HCT116 (cell line): ENCODE results near the gene TNFRSF12A. TPM values are rescaled to one million over a fixed set of nuclear protein-coding genes. Genes with fewer than 3 reads are reported as not detected.

Experiments
- ATAC-seq: fragments of 200-7000 bp; cut with Tn5 transposase; 2 replicates; pipeline ENCODE4 v1.9.1; 2020; ENCODE audit warnings: mild to moderate bottlenecking, moderate library complexity
- BruUV-seq: library from RNA; stranded (reverse); fragments of 400-500 nt; replicated peaks from 2 replicates; lab custom pipeline; 2021; lab: Mats Ljungman, UMichigan
- CTCF ChIA-PET: fragments of 300-600 bp; sonication (Branson Sonifier 250); formaldehyde crosslinking; loops from one replicate; lab custom pipeline; 2021; ENCODE audit warnings: antibody characterized with exemption; lab: Charles Lee
- POLR2A ChIA-PET: fragments of 300-600, 350-600 bp; sonication (Branson Sonifier 250); formaldehyde crosslinking; loops from one replicate; lab custom pipeline; 2021; ENCODE audit warnings: antibody characterized with exemption; lab: Charles Lee
- RAD21 ChIA-PET, 2 experiments: fragments of 300-600 bp; sonication (Branson Sonifier 250); formaldehyde crosslinking; loops; one replicate each; lab custom pipeline; 2023; ENCODE audit warnings: low total read pairs in 2 of 2; ENCODE audit not compliant: uncharacterized antibody in 2 of 2, unreplicated experiment in 2 of 2, low non-redundant PET in 1 of 2; lab: Charles Lee
- DNase-seq: peaks from one replicate; pipeline ENCODE4 v3.0.0-alpha.2; 2010; ENCODE audit warnings: low read depth, low spot score
- H2AFZ ChIP-seq: fragments of 200-600 bp; shearing (Covaris generic), sonication (generic); 2 replicates; pipeline ENCODE4 v1.6.1; 2017; ENCODE audit warnings: low read depth, mixed run types, mixed read lengths, antibody characterized with exemption, low read length; ENCODE audit not compliant: poor library complexity, severe bottlenecking
- H3K27ac ChIP-seq: 2 replicates; pipeline ENCODE4 v1.5.1; 2012; ENCODE audit warnings: low read depth, low read length
- H3K27me3 ChIP-seq: fragments of 200-600 bp; sonication (generic); 2 replicates; pipeline ENCODE4 v1.6.1; 2016; ENCODE audit warnings: mixed run types, low read length, mixed read lengths; ENCODE audit not compliant: insufficient read depth
- H3K36me3 ChIP-seq, 2 experiments: fragments of 200-500 bp in 1 of 2; fragments of 200-600 bp in 1 of 2; sonication (Bioruptor generic) in 1 of 2; sonication (generic) in 1 of 2; 2 replicates each; pipeline versions ENCODE4 v1.5.1 to v1.6.1; 2014 to 2016; ENCODE audit warnings: low read length in 2 of 2, inconsistent platforms in 1 of 2, mixed read lengths in 1 of 2, mixed run types in 1 of 2; ENCODE audit not compliant: insufficient read depth in 2 of 2, control insufficient read depth in 1 of 2
- H3K4me1 ChIP-seq, 2 experiments: fragments of 200-600 bp in 1 of 2; sonication (generic) in 1 of 2; 2 replicates each; pipeline versions ENCODE4 v1.5.1 to v1.6.1; 2012 to 2017; ENCODE audit warnings: low read length in 2 of 2, inconsistent platforms in 1 of 2, mild to moderate bottlenecking in 1 of 2, mixed read lengths in 1 of 2, mixed run types in 1 of 2, moderate library complexity in 1 of 2; ENCODE audit not compliant: insufficient read depth in 2 of 2, control insufficient read depth in 1 of 2
- H3K4me2 ChIP-seq: fragments of 200-600 bp; sonication (generic); 2 replicates; pipeline ENCODE4 v1.6.1; 2017; ENCODE audit warnings: mixed run types, low read length, mixed read lengths
- H3K4me3 ChIP-seq, 2 experiments: fragments of 200-600 bp in 1 of 2; sonication (generic) in 1 of 2; replicated peaks in 1 of 2; 2 replicates each; pipeline ENCODE4 v1.5.1; 2011 to 2016; ENCODE audit warnings: low read length in 2 of 2, control low read depth in 1 of 2, low read depth in 1 of 2, mild to moderate bottlenecking in 1 of 2, mixed read lengths in 1 of 2, mixed run types in 1 of 2
- H3K79me2 ChIP-seq: fragments of 200-600 bp; sonication (generic); 2 replicates; pipeline ENCODE4 v1.6.1; 2017; ENCODE audit warnings: mild to moderate bottlenecking, mixed run types, low read length, moderate library complexity, mixed read lengths; ENCODE audit not compliant: insufficient read depth
- H3K9ac ChIP-seq: fragments of 200-600 bp; sonication (generic); 2 replicates; pipeline ENCODE4 v1.6.1; 2016; ENCODE audit warnings: low read length, mixed read lengths
- H3K9me2 ChIP-seq: fragments of 200-600 bp; sonication (generic), shearing (Covaris generic); 2 replicates; pipeline ENCODE4 v1.6.1; 2017; ENCODE audit warnings: mixed run types, mild to moderate bottlenecking, moderate library complexity; ENCODE audit not compliant: insufficient read depth
- H3K9me3 ChIP-seq, 2 experiments: fragments of 200-500 bp in 1 of 2; fragments of 200-600 bp in 1 of 2; sonication (Bioruptor generic) in 1 of 2; sonication (generic) in 1 of 2; 2 replicates each; pipeline ENCODE4 v1.6.1; 2014 to 2017; ENCODE audit warnings: low read length in 2 of 2, mixed read lengths in 2 of 2, inconsistent platforms in 1 of 2, low read depth in 1 of 2, mild to moderate bottlenecking in 1 of 2, mixed run types in 1 of 2, moderate library complexity in 1 of 2; ENCODE audit not compliant: control insufficient read depth in 1 of 2, insufficient read depth in 1 of 2
- H4K20me1 ChIP-seq: fragments of 200-600 bp; sonication (generic), shearing (Covaris generic); 2 replicates; pipeline ENCODE4 v1.6.1; 2017; ENCODE audit warnings: mixed run types, mild to moderate bottlenecking, moderate library complexity; ENCODE audit not compliant: insufficient read depth
- CBX3 ChIP-seq: IDR thresholded peaks from 2 replicates; pipeline ENCODE4 v1.6.1; 2012; ENCODE audit warnings: low read depth
- CEBPB ChIP-seq: IDR thresholded peaks from 2 replicates; pipeline ENCODE4 v1.6.1; 2012; ENCODE audit warnings: low read depth
- ELF1 ChIP-seq: IDR thresholded peaks from 2 replicates; pipeline ENCODE4 v1.6.1; 2012; ENCODE audit warnings: low read depth, borderline replicate concordance
- EZH2 ChIP-seq: fragments of 200-600 bp; sonication (generic); IDR thresholded peaks from 2 replicates; pipeline ENCODE4 v1.6.1; 2017; ENCODE audit warnings: antibody characterized with exemption, mixed run types
- EZH2phosphoT487 ChIP-seq: fragments of 200-600 bp; IDR thresholded peaks from 2 replicates; pipeline ENCODE4 v1.6.1; 2018; ENCODE audit warnings: antibody characterized with exemption, borderline replicate concordance
- FOSL1 ChIP-seq: IDR thresholded peaks from 2 replicates; pipeline ENCODE4 v1.6.1; 2012; ENCODE audit warnings: low read depth
- MAX ChIP-seq: IDR thresholded peaks from 2 replicates; pipeline ENCODE4 v1.6.1; 2012
- POLR2AphosphoS5 ChIP-seq: IDR thresholded peaks from 2 replicates; pipeline ENCODE4 v1.6.1; 2011; ENCODE audit warnings: mild to moderate bottlenecking, low read depth, low read length, moderate library complexity
- REST ChIP-seq: IDR thresholded peaks from 2 replicates; pipeline ENCODE4 v1.6.1; 2012; ENCODE audit warnings: low read depth
- YY1 ChIP-seq: IDR thresholded peaks from 2 replicates; pipeline ENCODE4 v1.6.1; 2011; ENCODE audit warnings: low read length, low read depth, moderate library complexity, mild to moderate bottlenecking; ENCODE audit not compliant: insufficient replicate concordance; ENCODE audit errors: extremely low read depth
- ZBTB33 ChIP-seq: IDR thresholded peaks from 2 replicates; pipeline ENCODE4 v1.6.1; 2011; ENCODE audit warnings: mild to moderate bottlenecking, low read length, moderate library complexity; ENCODE audit not compliant: insufficient replicate concordance; ENCODE audit errors: extremely low read depth
- intact Hi-C: fragments of 100-400 bp; cut with micrococcal nuclease; formaldehyde crosslinking; loops from 2 replicates; pipeline ENCODE4 v1.10.0; 2022
- total RNA-seq: library from RNA; stranded (reverse); gene quantifications from one replicate; pipeline ENCODE4 v1.2.1, GENCODE V29; 2021; ENCODE audit not compliant: unreplicated experiment

Gene TNFRSF12A
- total RNA-seq, 1 experiment from 2014 or later = 188 TPM

- no peaks in the 10 kb centered on the region for H3K27me3 ChIP-seq
- TF ChIP-seq CEBPB (no peak), EZH2 (no peak), CBX3 (no peak), YY1 (no peak), ZBTB33 (no peak), MAX (no peak), REST (no peak), FOSL1 (no peak), ELF1 (no peak), POLR2AphosphoS5 (no peak), EZH2phosphoT487 (no peak)
- TF ChIP-seq, all 23 proteins: peak for 0
- Histone ChIP-seq H3K4me2 (no peak overlapping the region), H3K9ac (no peak overlapping the region), H3K4me1 (peaks cover 24 to 59% of the 10 kb centered on the region in 2 experiments), H3K4me3 (no peak overlapping the region), H4K20me1 (no peaks in the 10 kb centered on the region), H3K79me2 (no peaks in the 10 kb centered on the region), H2AFZ (no peak overlapping the region), H3K27ac (no peak overlapping the region), H3K9me2 (no peaks in the 10 kb centered on the region), H3K9me3 (no peaks in the 10 kb centered on the region), H3K36me3 (no peaks in the 10 kb centered on the region)
- ATAC-seq (no peak), DNase-seq (no peak)
- CTCF ChIA-PET = interaction anchor here (1.9 kb wide), 1 partner anchor 10 kb away, joined by 15 read pairs; no protein-coding TSS in a partner anchor
- POLR2A ChIA-PET = interaction anchor here (2.0 kb wide), 1 partner anchor 10 kb away, joined by 16 read pairs; no protein-coding TSS in a partner anchor
- no TSS peak for BruUV-seq
- intact Hi-C loops = no loop called here
- RAD21 ChIA-PET = no interaction called here
These were observed 18.1 kb downstream of the TNFRSF12A start for GRCh38 chr16:3038256-3038655.
